ENCODE results near the gene USP36.

GRCh38 chr17:78849026-78849425 is 8.4 kb upstream of the USP36 start:
- TF ChIP-seq MAX (IDR thresholded peaks at IDR 0.05) = no peak
- no peak for TF ChIP-seq CREB1 (IDR thresholded peaks at IDR 0.05; ENCODE audit: low read depth)
- TF ChIP-seq TAF1 (IDR thresholded peaks at IDR 0.05; ENCODE audit: low read depth) = no peak
- TF ChIP-seq EP300 (IDR thresholded peaks at IDR 0.05; ENCODE audit: borderline replicate concordance) = no peak
- TF ChIP-seq, protein P1, sequence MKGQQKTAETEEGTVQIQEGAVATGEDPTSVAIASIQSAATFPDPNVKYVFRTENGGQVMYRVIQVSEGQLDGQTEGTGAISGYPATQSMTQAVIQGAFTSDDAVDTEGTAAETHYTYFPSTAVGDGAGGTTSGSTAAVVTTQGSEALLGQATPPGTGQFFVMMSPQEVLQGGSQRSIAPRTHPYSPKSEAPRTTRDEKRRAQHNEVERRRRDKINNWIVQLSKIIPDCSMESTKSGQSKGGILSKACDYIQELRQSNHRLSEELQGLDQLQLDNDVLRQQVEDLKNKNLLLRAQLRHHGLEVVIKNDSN (IDR thresholded peaks at IDR 0.05) = no peak
- no peak for TF ChIP-seq FOXM1 (IDR thresholded peaks at IDR 0.05; ENCODE audit: borderline replicate concordance, low read depth)
- no peak for TF ChIP-seq ZBTB7A (IDR thresholded peaks at IDR 0.05; ENCODE audit: low read depth)
- no peak for TF ChIP-seq EGR1 (IDR thresholded peaks at IDR 0.05)
- no peak for TF ChIP-seq TCF12 (IDR thresholded peaks at IDR 0.05; ENCODE audit: low read depth)
- TF ChIP-seq YY1 (IDR thresholded peaks at IDR 0.05; ENCODE audit: low read depth) = no peak
- TF ChIP-seq RAD21 (IDR thresholded peaks at IDR 0.05; ENCODE audit: low read depth) = no peak
- TF ChIP-seq REST (IDR thresholded peaks at IDR 0.05; ENCODE audit: low read depth) = no peak

Measured in Ishikawa (cell line).